Osteocyte (in vitro differentiated cells): Measurements from ENCODE around the gene TWSG1. TPM values are rescaled to one million over a fixed set of nuclear protein-coding genes. Genes with fewer than 3 reads are reported as not detected.

Source experiments
- DNase-seq: peaks from one replicate; pipeline ENCODE4 v3.0.0; 2021; ENCODE audit warnings: mixed read lengths; ENCODE audit not compliant: unreplicated experiment; ENCODE audit errors: extremely low spot score
- H3K27ac Mint-ChIP-seq: one replicate; pipeline ENCODE4 v1.8.0; 2021; ENCODE audit warnings: mild to moderate bottlenecking, mixed read lengths; ENCODE audit not compliant: unreplicated experiment
- H3K27me3 Mint-ChIP-seq: one replicate; pipeline ENCODE4 v1.8.0; 2021; ENCODE audit warnings: mixed read lengths; ENCODE audit not compliant: unreplicated experiment
- H3K36me3 Mint-ChIP-seq: one replicate; pipeline ENCODE4 v1.8.0; 2021; ENCODE audit warnings: mixed read lengths; ENCODE audit not compliant: unreplicated experiment
- H3K4me1 Mint-ChIP-seq: one replicate; pipeline ENCODE4 v1.8.0; 2021; ENCODE audit warnings: mixed read lengths; ENCODE audit not compliant: unreplicated experiment
- H3K4me3 Mint-ChIP-seq: one replicate; pipeline ENCODE4 v1.8.0; 2021; ENCODE audit warnings: mild to moderate bottlenecking, moderate library complexity, mixed read lengths; ENCODE audit not compliant: unreplicated experiment
- H3K9me3 Mint-ChIP-seq: one replicate; pipeline ENCODE4 v1.8.0; 2021; ENCODE audit warnings: mixed read lengths; ENCODE audit not compliant: unreplicated experiment
- total RNA-seq: library from RNA; stranded (reverse); gene quantifications from 2 replicates; pipeline ENCODE4 v1.2.1, GENCODE V29; 2021
- TF ChIP-seq, protein P1 (sequence below): fragments of 200-600 bp; sonication (generic); IDR thresholded peaks from 2 replicates; pipeline ENCODE4 v1.5.0; 2021; ENCODE audit warnings: antibody characterized with exemption, mild to moderate bottlenecking, moderate library complexity

Gene TWSG1
- total RNA-seq, 1 donor from 2014 or later, result 69.8 TPM

DNA sequence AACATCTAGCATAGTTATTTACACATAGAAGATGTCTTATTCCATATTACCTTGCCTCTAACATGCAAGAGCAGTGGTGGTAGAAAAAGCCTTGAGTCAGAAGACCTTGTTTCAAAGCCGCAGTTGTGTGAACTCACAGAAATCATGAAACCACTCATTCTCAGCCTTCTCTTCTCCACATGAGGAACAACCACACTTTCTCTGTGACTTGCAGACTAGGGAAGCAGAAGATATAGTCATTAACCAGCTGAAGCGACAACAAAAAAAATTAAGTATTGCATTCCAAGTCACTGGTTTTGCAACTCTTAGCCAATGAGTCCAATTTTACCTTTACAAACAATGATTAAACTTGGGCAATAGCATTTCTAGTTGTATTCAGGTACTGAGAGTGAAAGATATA is 19.0 kb downstream of the TWSG1 start:
- Mint-ChIP-seq H3K4me1 (peaks cover 22% of the 10 kb centered on the region), H3K27me3 (no peaks in the 10 kb centered on the region), H3K9me3 (no peaks in the 10 kb centered on the region), H3K36me3 (no peaks in the 10 kb centered on the region), H3K4me3 (no peak overlapping the region), H3K27ac (no peak overlapping the region)
- no peak for DNase-seq
- TF ChIP-seq, protein P1, sequence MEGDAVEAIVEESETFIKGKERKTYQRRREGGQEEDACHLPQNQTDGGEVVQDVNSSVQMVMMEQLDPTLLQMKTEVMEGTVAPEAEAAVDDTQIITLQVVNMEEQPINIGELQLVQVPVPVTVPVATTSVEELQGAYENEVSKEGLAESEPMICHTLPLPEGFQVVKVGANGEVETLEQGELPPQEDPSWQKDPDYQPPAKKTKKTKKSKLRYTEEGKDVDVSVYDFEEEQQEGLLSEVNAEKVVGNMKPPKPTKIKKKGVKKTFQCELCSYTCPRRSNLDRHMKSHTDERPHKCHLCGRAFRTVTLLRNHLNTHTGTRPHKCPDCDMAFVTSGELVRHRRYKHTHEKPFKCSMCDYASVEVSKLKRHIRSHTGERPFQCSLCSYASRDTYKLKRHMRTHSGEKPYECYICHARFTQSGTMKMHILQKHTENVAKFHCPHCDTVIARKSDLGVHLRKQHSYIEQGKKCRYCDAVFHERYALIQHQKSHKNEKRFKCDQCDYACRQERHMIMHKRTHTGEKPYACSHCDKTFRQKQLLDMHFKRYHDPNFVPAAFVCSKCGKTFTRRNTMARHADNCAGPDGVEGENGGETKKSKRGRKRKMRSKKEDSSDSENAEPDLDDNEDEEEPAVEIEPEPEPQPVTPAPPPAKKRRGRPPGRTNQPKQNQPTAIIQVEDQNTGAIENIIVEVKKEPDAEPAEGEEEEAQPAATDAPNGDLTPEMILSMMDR, result no peak

DNA sequence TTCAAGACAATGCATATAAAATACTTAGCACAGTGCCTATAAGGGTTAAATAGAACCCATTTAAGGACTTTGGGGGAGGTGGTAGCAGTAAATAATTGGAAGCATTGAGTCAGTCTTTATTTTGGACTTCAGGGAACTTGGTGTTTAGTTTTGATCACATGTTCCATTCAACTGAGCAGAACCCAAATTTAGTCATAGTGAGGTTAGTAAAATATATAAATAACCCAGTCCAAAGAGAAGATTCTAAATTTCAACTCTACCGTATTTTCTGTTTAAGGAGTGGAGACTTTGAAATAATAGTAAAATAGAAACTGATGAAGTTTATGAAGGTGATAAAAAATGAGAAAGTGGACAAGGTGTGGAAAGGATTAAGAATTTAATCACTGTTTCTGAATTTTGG is 19.7 kb downstream of the TWSG1 start:
- DNase-seq, result no peak
- H3K4me1 Mint-ChIP-seq, result peaks cover 17% of the 10 kb centered on the region
- no peak overlapping the region for H3K4me3 Mint-ChIP-seq
- H3K27ac Mint-ChIP-seq, result no peak overlapping the region
- no peaks in the 10 kb centered on the region for H3K9me3 Mint-ChIP-seq
- H3K36me3 Mint-ChIP-seq, result no peaks in the 10 kb centered on the region
- TF ChIP-seq, protein P1, result no peak
- H3K27me3 Mint-ChIP-seq, result no peaks in the 10 kb centered on the region

DNA sequence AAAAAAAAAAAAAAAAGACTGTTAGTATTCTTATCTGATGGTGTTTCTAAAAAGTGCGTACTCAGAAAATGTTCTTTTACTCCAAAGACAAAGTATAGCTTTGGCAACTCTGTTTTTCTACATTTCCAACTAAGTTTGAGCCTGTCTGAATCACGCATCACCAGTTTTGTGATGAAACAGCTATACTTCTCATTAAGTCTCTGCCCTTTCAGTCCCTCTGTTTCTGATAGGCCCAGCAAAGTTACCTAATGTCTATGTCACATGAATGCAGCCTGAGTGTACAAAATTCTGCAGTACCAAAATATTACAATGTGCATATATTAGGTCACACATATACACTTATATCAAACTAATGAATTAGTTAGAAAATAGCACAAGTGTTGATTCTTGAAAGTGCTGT is 22.4 kb downstream of the TWSG1 start:
- TF ChIP-seq, protein P1, result no peak
- DNase-seq, result no peak
- Mint-ChIP-seq H3K4me1 (peaks cover 16% of the 10 kb centered on the region), H3K27ac (no peak overlapping the region), H3K9me3 (no peaks in the 10 kb centered on the region), H3K27me3 (no peaks in the 10 kb centered on the region), H3K36me3 (peaks cover 7% of the 10 kb centered on the region), H3K4me3 (no peak overlapping the region)

DNA sequence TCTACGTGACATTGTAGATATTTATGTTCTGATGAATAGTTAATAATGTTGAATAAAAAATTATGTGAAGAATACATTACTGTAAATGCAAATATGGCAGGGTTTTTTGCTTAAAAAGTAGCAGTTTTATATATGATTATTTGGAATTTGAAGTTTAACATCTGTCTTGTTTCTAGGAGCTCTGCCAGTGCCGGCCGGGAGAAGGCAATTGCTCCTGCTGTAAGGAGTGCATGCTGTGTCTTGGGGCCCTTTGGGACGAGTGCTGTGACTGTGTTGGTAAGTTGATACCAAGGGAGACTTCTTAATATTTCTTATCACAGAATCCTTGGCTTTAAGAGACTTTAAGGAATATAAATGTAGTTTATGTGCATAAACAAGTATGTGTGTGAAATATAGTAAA is 25.2 kb downstream of the TWSG1 start:
- TF ChIP-seq, protein P1, result no peak
- H3K27ac Mint-ChIP-seq, result no peak overlapping the region
- H3K36me3 Mint-ChIP-seq, result peaks cover 12% of the 10 kb centered on the region
- H3K27me3 Mint-ChIP-seq, result no peaks in the 10 kb centered on the region
- H3K9me3 Mint-ChIP-seq, result no peaks in the 10 kb centered on the region
- DNase-seq, result no peak
- H3K4me3 Mint-ChIP-seq, result no peak overlapping the region
- H3K4me1 Mint-ChIP-seq, result peaks cover 25% of the 10 kb centered on the region

DNA sequence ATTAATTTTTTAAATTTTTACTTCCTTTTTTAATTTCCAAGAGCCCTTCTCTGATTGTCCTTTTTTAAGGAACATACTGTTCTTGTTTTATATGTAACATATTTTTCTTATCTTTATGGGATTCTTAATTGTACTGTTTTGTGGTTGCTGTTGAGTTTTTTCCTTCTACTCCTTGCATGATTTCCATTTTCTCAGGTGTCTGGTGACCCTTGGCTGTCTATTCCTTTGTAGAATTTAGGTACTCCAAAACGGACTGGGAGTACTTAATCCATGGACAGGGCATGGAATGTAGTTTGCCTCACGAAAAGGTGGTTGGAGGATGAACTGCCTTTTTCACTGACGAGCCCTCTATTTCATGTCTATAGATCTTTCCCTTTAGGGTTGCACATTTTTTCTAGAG is 26.6 kb downstream of the TWSG1 start:
- Mint-ChIP-seq H3K27ac (no peak overlapping the region), H3K4me1 (peaks cover 22% of the 10 kb centered on the region), H3K4me3 (no peak overlapping the region), H3K27me3 (no peaks in the 10 kb centered on the region), H3K36me3 (peaks cover 12% of the 10 kb centered on the region), H3K9me3 (no peaks in the 10 kb centered on the region)
- TF ChIP-seq, protein P1, result no peak
- no peak for DNase-seq
